ENCODE results near the gene EIPR1. TPM values are rescaled to one million over a fixed set of nuclear protein-coding genes. Genes with fewer than 3 reads are reported as not detected.

The EIPR1 gene
- total and polyA plus RNA-seq, 2 of the 13 experiments (the other 11 are each of a cell fraction or from before 2014, with no cell fraction given): 70.0 to 96.3 TPM

GRCh38 chr2:3303583-3304406 is 73.8 kb downstream of the EIPR1 start (continued):
- TF ChIP-seq ZNF281 (CRISPR knock-in tag; IDR thresholded peaks at IDR 0.05; ENCODE audit: borderline replicate concordance) (no peak), JUND (CRISPR knock-in tag; IDR thresholded peaks at IDR 0.05) (no peak), SNAPC5 (CRISPR knock-in tag; IDR thresholded peaks at IDR 0.05; ENCODE audit: borderline replicate concordance) (no peak), LRRFIP1 (CRISPR knock-in tag; conservative IDR thresholded peaks at IDR 0.05) (no peak), AGO2 (optimal IDR thresholded peaks at IDR 0.05; ENCODE audit: low read depth, low read length) (no peak), SCMH1 (CRISPR knock-in tag; IDR thresholded peaks at IDR 0.05; ENCODE audit: borderline replicate concordance) (no peak), CERS6 (CRISPR knock-in tag; IDR thresholded peaks at IDR 0.05) (no peak), ZKSCAN1 (IDR thresholded peaks at IDR 0.05; ENCODE audit: low read length) (0 out of 2 replicates have a peak, but pooled peaks have one; percentile 50), ZNF235 (CRISPR knock-in tag; IDR thresholded peaks at IDR 0.05; ENCODE audit: borderline replicate concordance) (0 out of 2 replicates have a peak, but pooled peaks have one; percentile 59), EZH2 (conservative IDR thresholded peaks at IDR 0.05; ENCODE audit: low read depth, low read length) (no peak), ZNF451 (CRISPR knock-in tag; IDR thresholded peaks at IDR 0.05) (no peak), ZNF274 (CRISPR knock-in tag; IDR thresholded peaks at IDR 0.05) (no peak), KMT2B (CRISPR knock-in tag; IDR thresholded peaks at IDR 0.05) (no peak)

All from HepG2 (cell line).